ENCODE data around the gene COMP. TPM values are rescaled to one million over a fixed set of nuclear protein-coding genes. Genes with fewer than 3 reads are reported as not detected.

Gene COMP
- not detected in 2 replicates for total RNA-seq (2014; rRNA removed; shearing (Covaris generic))

DNA sequence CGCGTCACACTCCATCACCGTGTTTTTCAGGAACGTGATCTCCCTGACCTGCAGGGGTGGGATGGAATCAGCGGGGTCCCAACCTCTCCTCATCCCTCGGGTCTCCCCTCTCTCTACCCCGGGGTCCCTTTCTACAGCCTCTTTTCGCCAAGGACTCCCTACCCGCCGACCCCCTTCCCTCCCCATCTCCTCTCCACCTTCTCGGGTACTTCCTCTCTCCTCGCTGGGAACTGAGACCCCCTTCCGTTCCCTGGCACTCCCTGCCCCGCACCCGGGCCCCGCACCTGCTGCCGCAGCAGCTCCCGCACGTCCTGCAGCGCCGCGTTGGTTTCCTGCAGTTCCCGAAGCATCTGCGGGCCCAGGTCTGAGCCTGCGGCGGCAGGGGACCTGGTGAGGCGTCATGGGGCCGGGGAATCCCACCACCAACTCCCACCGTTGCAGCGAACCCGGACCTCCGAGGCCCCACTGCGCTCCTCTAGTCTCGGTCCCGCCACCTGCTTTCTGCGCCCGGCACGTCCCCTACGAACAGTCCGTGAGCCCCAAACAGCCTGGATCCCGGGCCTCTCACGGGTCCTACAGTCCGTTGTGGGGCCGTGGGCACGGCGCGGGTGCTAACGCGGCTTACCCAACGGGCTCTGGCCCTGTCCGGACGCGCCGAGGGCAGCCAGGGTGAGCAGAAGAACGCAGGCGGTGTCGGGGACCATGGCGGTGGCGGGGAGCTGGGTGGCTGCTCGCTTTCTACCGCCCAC lies at the start of gene COMP:
COMP (minus strand) TSS at position 740 of the 749 bp plus-strand sequence; CDS start at position 704, 36 bp downstream.

DNA sequence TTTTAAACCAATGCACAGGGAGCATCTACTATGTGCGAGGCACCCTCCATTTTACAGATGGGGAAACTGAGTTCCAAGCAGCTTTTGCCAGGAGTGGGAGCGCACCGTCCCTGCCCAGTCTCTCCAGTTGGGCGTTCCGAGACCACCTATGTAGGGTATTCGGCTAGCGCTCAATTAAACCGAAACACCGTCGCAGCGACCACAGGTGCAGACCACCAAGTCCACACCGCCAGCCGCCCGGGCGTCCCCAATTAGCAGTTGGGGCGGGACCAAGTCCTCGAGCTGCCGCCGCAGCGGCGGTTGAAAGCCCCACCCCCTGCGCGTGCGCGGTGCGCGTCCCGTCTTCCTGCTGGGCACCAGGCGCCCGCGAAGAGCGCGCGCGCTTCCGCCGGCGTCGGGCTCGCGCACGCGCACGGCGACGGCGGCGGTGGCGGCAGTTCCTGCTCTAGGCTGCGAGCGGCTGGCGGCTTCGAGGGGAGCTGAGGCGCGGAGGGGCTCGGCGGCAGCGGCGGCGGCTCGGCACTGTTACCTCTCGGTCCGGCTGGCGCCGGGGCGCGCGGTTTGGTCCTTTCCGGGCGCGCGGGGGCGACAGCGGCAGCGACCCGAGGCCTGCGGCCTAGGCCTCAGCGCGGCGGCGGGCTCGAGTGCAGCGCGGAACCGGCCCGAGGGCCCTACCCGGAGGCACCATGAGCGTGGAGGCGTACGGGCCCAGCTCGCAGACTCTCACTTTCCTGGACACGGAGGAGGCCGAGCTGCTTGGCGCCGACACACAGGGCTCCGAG lies 40.6 kb upstream of the COMP start, which contains the start of gene UPF1:
UPF1 (plus strand) TSS at position 436 of the 782 bp plus-strand sequence; CDS start at position 687, 251 bp downstream.

Other genes starting within 250 kb of the COMP start
- 270 and 281 TPM in 2 replicates for gene FKBP8, start 247.7 kb downstream of the COMP start, total RNA-seq (2014; rRNA removed; shearing (Covaris generic))
- 170 and 182 TPM in 2 replicates for gene KXD1, start 233.4 kb downstream of the COMP start, total RNA-seq (2014; rRNA removed; shearing (Covaris generic))
- gene UBA52, start 219.4 kb downstream of the COMP start, total RNA-seq (2014; rRNA removed; shearing (Covaris generic)), result 1,318 and 1,387 TPM in 2 replicates
- gene REX1BD, start 202.5 kb downstream of the COMP start, total RNA-seq (2014; rRNA removed; shearing (Covaris generic)), result 185 and 235 TPM in 2 replicates
- 6.0 and 9.8 TPM in 2 replicates for gene CRLF1, start 184.5 kb downstream of the COMP start, total RNA-seq (2014; rRNA removed; shearing (Covaris generic))
- gene TMEM59L, start 178.4 kb downstream of the COMP start, total RNA-seq (2014; rRNA removed; shearing (Covaris generic)), result 2.0 and 2.5 TPM in 2 replicates
- 7.0 TPM in 2 replicates for gene KLHL26, start 154.3 kb downstream of the COMP start, total RNA-seq (2014; rRNA removed; shearing (Covaris generic))
- gene CRTC1, start 107.6 kb downstream of the COMP start, total RNA-seq (2014; rRNA removed; shearing (Covaris generic)), result 7.3 and 7.5 TPM in 2 replicates
- gene UPF1, start 40.7 kb upstream of the COMP start, total RNA-seq (2014; rRNA removed; shearing (Covaris generic)), result 101 and 111 TPM in 2 replicates
- gene CERS1, start 104.9 kb upstream of the COMP start, total RNA-seq (2014; rRNA removed; shearing (Covaris generic)), result 16.5 and 18.2 TPM in 2 replicates
- gene COPE, start 128.1 kb upstream of the COMP start, total RNA-seq (2014; rRNA removed; shearing (Covaris generic)), result 423 and 437 TPM in 2 replicates
- 251 and 256 TPM in 2 replicates for gene DDX49, start 128.4 kb upstream of the COMP start, total RNA-seq (2014; rRNA removed; shearing (Covaris generic))
- gene HOMER3, start 149.9 kb upstream of the COMP start, total RNA-seq (2014; rRNA removed; shearing (Covaris generic)), result 92.4 and 104 TPM in 2 replicates
- 46.0 and 47.3 TPM in 2 replicates for gene SUGP2, start 242.2 kb upstream of the COMP start, total RNA-seq (2014; rRNA removed; shearing (Covaris generic))
- 78.9 and 86.3 TPM in 2 replicates for gene ARMC6, start 242.3 kb upstream of the COMP start, total RNA-seq (2014; rRNA removed; shearing (Covaris generic))